GM19025 (cell line): ENCODE measurements around the gene PPP1R14C.
"Not testable (repeated sequence)": the region's sequence is repeated elsewhere in the genome, so short reads cannot be mapped to it uniquely, and the experiment has no call there.

Experiments
- ATAC-seq: cut with Tn5 transposase; IDR thresholded peaks from one replicate; pipeline ENCODE4 v1.9.1; 2021; ENCODE audit warnings: mild to moderate bottlenecking, low read depth, moderate library complexity; ENCODE audit not compliant: unreplicated experiment

Gene PPP1R14C

DNA sequence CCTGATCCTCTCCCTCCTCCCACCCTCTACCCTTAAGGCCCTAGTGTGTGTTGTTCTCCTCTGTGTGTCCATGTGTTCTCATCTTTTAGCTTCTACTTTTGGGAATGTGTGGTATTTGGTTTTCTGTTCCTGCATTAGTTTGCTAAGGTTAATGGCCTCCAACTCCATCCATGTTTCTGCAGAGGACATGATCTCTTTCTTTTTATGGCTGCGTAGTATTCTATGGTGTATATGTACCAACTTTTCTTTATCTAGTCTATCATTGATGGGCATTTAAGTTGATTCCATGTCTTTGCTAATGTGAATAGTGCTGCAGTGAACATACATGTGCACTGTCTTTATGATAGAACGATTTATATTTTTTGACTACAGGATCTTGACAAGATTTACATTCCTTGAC, 44.6 kb downstream of the PPP1R14C start:
- ATAC-seq, result not testable (repeated sequence)

DNA sequence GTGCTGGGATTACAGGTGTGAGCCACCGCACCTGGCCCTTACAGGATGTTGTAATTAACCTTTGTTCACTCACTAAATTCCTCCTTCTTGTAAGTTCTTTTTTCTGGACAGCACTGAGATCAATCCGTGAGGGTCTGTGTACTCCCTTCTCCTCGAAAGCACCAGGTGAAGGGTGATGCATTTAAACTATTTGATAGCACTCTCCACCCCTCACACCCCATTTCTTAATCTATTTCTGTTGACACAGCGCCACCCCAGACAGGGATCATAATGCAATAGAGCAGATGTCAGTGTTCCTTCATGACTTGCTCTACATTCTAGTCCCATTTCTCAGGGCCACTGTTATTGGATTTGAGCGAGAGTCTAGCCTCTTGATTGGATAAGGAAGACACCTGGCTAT, 46.3 kb downstream of the PPP1R14C start:
- ATAC-seq, result no peak

DNA sequence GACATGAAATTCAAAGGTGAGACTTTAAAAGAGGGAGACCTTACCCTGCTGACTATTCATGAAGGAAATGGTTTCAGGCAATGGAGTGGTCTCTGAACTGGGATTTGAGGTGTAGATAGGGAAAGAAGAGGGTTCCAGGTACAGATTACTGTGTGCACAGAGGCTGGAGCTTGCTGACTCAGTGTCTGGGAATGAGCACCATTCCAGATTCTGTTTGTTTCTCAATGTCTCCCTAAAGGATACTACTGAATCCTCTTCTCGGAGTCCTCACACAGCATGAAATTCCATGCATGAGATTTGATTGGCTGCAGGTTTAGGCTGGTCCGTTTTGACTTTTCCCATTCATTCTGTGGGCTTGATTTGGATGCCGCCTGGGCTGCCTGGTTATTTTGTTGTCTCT, 49.0 kb downstream of the PPP1R14C start:
- no peak for ATAC-seq

DNA sequence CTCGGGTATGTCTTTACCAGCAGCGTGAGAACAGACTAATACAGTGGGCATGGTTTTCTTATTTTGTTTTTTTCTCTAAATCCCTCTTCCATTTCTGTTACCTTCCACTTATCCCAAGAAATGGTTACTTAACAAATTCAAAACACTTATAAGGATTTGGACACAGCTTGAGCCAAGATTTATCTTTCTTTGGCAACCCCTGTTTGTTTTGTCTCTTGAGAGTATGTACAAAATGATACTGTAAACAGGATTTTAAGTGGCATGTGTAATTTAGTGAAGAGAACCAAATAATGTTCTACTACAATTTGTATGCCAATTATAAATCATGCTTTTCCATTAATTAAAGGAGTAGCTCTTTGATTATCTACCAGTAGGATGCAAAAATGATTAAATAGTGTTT, 51.4 kb downstream of the PPP1R14C start:
- no peak for ATAC-seq

DNA sequence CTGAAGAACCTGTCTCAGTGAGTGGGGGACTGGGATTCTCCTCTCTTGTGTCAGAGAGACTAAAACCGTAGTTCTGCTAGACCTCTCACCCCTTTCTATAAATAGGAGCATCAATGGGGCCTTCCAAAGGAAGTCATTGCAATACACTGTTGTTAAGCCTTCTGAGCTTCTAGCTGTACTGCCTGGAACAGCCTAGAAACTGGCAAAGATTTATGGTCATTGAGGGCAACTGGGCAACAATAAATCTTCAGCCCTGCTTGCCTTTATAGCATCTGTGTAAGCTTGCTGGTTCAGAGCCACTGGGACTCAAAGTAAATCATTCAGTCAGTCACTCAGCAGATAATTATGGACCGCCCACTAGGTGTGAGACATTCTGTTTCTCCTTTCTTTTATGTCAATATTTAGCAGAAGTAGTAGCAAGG, 53.2 kb downstream of the PPP1R14C start:
- ATAC-seq, result no peak

DNA sequence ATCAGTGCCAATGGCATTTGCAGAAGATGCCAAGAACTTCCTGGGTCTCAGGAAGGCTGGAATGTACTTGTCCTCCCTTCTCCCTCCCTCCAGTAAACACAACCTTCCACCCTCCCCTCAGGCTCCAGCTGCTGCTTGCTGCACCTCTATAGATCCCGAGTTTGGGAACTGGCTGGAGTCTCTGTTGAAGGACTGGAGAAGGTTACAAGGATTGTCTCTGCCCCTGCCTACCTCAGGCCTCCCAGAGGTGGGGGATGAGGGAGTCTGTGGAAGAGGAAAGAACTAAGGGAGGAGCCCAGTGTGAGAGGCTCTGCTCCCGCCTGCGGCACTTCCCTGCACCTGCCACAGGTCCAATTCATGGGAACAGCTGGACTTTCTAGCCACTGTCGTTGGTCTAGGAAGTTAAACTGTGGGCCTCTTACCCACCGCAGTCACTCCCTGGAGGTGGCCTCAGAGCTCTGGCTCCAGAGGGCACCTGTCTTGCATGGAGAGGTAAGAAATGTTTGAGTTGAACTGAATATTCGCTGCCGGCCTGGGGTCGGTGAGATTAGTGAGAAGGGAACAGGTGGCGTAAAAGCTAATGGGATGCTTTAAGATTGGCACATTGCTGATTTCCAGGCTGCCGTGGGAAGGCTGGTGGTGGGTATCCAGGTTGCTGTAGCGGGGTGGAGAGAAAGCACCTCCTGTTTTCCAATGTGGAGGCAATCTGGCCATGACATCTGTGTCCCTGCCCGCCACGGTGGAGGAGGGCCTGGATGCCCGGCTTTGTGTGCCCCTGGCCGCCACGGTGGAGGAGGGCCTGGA, 54.3 kb downstream of the PPP1R14C start:
- no peak for ATAC-seq

DNA sequence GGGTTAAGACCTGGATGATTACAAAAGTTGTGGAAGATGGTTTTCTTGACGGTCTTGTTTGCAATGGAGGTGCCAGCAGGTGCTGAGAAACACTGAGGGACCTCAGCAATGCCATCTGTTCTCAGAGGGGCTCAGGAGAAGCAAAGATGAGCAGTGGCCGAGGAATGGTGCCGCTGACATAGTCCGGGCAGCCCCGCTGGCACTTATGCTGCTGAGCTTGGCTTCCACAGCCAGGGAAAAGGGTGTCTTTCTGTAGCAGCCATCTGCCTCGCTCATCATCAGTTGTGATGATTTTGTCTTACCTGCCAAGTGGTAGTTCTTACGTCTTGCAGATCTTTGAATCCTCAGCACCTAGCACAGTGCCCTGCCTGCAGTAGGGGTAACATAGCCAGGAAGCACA, 55.7 kb downstream of the PPP1R14C start:
- no peak for ATAC-seq

DNA sequence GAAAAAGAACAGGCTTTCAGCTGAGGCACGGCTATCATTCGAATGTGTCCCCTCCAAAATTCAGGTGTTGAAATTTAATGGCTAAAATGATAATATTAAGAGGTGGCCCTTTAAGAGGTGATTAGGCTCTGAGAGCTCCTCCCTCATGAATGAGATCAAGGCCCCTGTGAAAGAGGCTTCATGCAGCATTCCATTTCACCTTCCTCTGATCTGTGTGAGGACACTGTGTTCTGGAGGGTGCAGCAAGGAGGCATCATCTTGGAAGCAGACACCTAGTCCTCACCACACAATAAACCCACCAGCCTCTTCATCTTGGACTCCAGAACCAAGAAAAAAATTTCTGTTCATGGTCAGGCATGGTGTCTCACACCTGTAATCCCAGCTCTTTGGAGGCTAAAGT, 56.4 kb downstream of the PPP1R14C start:
- ATAC-seq, result no peak

DNA sequence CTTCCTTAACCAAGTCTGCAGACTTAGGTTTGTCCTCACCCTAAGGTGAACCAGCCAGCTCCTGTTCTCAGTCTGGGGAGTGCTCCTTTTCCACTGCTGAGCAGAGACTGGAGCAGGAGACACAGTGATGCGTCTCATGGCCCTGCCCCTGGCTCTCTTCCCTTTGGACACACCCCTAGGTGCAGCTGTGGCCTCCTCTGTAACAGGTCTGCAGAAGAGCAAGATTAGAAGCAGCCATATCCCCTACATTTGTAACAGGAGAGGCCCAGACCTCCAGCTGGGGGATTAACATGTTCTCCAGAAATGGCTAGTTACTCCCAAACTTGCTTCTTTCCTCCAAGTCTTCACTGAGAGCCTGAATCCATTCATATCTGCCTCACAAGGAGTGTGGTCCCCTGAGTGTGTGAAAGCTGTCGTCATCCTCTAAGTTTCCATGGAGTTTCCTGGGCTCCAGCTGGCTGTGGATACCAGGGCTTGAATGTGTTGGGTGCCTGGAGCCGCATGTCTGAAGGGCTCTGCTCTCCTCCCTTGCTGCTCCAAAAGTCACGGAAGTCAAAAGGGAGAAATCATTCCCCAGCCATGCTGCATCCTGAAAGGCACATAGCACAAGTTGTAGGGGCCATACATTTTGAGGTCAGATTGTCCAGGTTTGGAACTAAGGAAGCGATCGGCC, 57.7 kb downstream of the PPP1R14C start:
- no peak for ATAC-seq

DNA sequence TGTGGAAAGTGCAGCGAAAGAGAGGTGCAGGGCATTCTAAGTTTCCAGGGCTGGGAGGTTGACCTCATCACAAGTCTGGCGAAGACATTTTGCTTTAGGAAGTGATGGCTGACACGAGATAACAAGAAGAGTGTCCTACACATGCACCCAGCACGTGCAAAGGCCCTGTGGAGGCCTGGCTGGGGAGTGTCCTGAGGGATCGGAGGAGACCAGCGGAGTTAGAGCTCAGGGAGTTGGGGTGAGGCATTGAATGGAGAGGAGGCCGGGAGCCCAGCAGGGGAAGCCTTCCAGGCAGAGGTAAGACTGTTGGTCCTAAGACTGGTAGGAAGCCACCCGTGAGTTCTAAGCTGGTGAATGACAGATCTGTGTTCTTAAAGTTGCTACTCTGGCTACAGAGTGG, 58.4 kb downstream of the PPP1R14C start:
- ATAC-seq, result no peak

DNA sequence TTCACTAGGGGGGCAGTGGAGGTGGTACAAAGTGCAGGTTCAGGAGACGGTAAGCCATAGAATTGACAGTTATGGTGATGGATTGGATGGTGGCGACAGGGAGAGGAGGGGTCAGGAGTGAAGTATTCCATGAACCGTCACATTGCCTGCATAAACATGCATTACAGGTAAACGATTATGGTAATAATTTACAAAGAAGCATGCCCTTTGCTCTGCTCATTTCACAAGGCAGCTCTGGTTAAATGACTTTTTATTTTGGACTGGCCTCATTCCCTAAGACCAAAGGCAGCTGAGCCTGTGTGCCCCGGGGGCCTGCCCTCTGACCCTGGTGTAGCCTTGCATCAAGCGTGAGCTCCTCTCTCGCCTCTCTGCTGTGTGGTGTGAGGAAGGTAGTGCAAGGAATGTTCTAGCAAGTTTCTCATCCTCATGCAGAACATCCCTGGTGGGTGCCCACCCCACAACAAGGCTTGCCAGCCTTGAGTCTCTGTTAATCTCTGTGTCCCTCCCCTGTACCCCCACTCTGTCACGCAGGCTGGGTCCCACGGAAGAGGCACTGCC, 59.0 kb downstream of the PPP1R14C start:
- ATAC-seq, result no peak

DNA sequence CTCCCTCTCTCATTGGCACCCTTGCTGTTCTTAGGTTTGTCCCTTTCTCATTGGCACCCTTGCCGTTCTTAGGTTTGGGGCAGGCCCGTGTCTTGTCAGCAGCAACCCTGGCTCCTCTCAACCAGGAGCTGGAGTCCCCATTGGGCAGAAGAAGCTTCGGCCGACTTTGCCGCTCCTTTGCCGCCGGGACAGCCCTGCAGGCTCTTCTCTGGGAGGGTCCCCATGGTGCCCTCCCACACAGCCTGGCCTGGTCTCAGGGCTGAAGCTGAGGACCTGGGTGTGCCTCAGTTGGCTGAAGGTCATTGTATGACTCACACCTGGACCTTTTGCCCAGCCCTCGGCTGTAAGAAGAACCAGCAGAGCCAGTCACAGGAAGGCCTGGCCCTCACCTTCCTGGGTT, 59.6 kb downstream of the PPP1R14C start:
- ATAC-seq, result no peak

DNA sequence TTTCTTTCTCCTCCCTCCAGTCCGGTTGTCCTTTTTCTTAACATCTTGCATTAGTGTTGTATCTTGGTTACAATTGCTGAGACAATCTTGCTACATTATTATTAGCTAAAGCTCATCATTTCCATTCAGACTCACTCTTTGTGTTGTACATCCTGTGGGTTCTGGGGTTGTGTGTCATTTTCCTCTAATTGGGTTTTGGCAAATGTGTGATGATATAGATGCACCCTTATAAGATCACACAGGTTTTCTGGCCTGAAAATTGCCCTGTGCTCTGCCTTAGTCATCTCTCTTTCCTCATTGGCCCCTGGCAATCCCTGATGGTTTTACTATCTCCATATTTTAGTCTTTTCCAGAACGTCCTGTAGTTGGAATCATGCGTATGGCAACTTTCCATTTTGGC, 60.1 kb downstream of the PPP1R14C start:
- ATAC-seq, result no peak

DNA sequence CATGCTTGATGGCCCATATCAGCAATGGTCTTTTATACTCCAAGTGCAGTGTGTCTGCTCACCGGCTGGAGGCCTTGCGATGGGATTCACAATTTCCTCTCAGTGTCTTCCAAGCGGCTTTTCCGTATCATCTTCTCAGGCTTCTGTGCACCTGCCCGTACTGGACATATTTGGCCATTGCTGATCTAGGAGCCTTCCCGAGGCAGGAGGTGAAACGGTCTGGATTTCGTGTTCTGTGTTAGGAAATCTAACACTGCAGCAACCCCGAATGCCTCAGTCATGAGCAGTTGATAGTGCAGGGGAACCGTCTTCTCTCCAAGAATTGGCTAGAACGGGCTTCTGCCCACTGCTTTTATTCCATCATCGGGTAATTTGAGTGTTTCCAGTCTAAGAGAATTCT, 60.5 kb downstream of the PPP1R14C start:
- no peak for ATAC-seq

DNA sequence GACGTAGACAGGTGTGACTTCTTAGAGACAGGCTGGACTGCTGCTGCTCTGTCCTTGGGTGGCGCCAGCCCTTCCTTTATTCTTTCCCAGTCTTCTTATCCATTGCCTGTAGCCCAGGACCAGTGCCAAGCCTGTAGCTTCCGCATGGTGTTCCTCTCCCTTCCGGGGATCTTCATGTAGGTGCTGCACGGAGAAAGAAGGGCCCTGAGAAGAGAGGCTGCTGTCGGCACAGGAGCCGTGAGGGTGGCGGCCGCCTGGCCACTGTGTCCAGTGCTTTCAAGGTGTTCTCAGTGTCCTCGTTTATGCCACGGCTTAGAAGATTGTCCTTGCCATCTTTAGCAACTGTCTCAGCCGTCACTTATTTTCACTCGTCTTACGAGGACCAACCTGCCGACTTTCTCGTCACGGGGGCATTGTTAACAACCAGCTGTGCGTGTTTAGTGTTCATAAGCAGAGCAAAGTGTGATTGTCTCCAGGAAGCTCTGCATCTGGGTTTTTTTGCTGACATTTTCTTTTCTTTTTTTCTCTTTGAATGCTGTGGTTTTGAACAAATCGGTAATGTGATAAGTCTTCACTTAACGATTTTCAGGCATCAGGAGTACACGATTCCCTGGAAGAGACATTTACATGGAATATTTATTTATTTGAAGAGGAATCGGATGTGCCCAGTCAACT, 61.2 kb downstream of the PPP1R14C start:
- no peak for ATAC-seq

DNA sequence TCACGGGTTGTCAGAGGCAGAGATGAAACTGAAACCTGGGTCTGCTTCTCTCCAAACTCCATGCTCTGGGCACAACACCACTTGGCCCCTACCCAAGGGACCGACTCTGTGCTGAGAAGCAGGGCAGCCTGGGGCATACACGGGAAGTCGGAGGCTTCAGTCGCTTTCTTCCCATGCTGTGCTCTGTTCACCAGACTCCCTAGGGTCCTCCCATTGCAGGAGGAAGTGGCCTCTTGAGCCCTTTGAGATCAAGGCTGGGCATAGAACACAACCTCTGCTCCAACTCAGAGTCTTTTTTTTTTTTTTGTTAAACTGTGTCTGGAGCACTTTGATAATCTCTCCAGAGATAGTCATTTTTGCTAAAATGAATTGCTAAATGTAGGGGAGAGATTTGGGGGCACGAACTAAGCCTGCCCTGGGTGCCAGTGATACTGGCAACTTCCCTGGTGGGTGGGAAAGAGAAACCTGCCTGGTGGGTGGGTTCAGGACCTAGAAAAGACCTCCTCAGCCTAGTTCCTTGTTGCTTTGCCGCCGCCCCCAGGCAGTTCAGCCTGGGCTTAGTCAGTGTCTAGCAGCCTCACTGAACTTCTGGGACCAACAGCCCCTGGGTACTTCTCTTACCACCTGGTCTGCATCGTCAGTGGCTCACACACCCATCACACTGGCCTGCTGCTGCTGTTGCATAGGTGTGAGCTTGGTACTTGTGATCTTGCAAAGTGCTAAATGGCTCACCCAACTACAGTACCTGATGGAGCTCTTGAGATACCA, 62.0 kb downstream of the PPP1R14C start:
- no peak for ATAC-seq

DNA sequence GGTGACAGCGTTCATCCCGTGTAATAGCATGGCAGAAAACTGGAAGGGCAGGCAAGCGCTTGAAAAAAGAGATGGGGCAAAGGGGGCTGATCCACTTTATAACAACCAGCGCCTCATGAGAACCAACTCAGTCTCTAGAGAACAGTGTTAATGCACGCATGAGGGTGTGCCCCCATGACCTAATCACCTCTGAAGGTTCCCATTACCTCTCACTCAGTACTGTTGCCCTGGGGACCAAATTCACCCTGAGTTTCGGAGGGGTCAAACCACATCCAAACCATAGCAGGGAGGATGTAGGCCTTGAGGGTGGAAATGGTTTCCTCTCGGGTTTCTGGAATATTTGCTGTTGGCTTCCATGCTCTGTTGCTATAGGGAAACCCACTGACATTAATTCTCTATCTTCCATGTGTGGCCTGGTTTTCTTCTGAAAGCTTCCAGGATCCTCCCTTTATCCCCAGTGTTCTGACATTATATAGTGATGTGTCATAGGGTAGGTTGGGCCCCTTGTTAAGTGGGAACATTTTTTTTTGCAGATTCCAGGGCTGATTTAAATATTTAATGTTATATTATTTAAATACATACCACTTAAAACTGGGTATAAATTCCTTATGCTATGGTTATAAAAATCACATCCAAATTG, 65.2 kb downstream of the PPP1R14C start:
- ATAC-seq, result no peak

DNA sequence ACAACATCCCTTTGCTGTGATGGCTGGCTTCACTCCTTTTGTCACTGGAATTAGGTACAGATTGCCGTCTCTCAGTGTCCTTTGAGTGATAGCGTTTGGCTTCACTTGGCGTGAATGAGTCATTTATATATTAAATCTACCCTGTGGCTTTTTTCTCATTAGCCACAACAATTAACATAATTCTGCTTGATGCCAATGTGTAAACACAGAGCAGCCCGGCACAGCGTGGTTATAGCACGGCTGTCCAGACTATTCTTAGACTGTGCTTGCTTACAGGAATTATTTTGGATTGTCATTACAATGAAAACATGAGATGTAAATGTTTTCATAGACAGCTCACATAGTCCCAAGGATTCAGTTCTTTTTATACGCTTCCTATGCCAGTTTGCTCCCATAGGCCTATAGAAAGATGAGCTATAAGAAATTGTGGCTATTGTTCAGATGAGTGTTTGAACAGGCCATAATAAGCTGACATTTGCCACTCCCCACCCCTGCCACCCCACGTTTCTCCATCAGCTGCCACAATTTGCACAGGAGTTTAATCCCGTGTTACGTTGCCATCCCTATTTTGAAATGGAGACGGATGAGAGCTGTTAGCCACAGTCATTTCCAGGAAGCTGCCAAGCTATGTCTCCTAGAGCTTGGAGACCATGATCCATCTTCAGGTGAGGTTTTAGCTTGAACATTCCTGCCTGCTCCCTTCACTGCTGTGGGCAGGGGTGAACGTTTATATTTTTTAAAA, 65.9 kb downstream of the PPP1R14C start:
- ATAC-seq, result no peak

DNA sequence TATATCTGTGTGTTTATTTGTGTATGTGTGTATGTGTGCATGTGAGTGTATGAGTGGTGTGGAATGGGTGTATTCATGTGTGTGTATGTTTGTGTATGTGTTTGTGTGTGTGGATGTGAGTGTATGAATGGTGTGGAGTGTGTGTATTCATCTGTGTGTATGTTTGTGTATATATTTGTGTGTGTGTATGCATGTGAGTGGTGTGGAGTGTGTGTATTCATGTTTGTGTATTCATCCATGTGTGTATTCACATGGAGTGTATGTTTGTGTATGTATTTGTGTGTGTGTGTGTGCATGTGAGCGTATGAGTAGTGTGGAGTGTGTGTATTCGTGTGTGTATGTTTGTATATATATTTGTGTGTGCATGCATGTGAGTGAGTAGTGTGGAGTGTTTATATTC, 66.6 kb downstream of the PPP1R14C start:
- ATAC-seq, result no peak
